HEK293 (cell line): ENCODE results near the gene RBFOX1.

Experiments
- CTCF ChIA-PET: fragments of 350-600 bp; formaldehyde crosslinking; extraction: SDS; loops from one replicate; lab custom pipeline; 2021; ENCODE audit warnings: antibody characterized with exemption; lab: Yijun Ruan, JAX
- POLR2A ChIA-PET: fragments of 300-600 bp; formaldehyde crosslinking; extraction: SDS; loops from one replicate; lab custom pipeline; 2020; ENCODE audit warnings: antibody characterized with exemption, inconsistent platforms; lab: Yijun Ruan, JAX
- H3K27ac ChIP-seq: fragments of 200-500 bp; sonication (Bioruptor generic); 2 replicates; pipeline ENCODE4 v1.5.1; 2014; ENCODE audit warnings: low read depth, low read length, control low read depth, inconsistent platforms; ENCODE audit errors: extremely low read depth
- H3K36me3 ChIP-seq, 2 experiments: fragments of 200-500 bp in 1 of 2; sonication (Bioruptor generic) in 1 of 2; 1 replicate in 1 of 2; 2 replicates in 1 of 2; pipeline ENCODE4 v1.5.1; 2014 to 2017; ENCODE audit warnings: inconsistent platforms in 2 of 2, low read length in 2 of 2; ENCODE audit not compliant: control insufficient read depth in 2 of 2, insufficient read depth in 1 of 2
- H3K4me1 ChIP-seq: fragments of 200-500 bp; sonication (Bioruptor generic); 2 replicates; pipeline ENCODE4 v1.5.1; 2014; ENCODE audit warnings: mild to moderate bottlenecking, low read length, inconsistent platforms; ENCODE audit not compliant: control insufficient read depth, insufficient read depth
- H3K4me3 ChIP-seq: 2 replicates; pipeline ENCODE4 v1.5.1; 2011; ENCODE audit warnings: low read depth, mild to moderate bottlenecking, control low read depth, low read length, moderate library complexity
- H3K9me3 ChIP-seq: fragments of 200-500 bp; sonication (Bioruptor generic); 2 replicates; pipeline ENCODE4 v1.5.1; 2014; ENCODE audit warnings: low read depth, low read length, inconsistent platforms; ENCODE audit not compliant: control insufficient read depth, insufficient read depth
- FEZF1 ChIP-seq: fragments of 450-650 bp; formaldehyde crosslinking; IDR thresholded peaks from 2 replicates; pipeline ENCODE4 v1.5.1; 2016; ENCODE audit warnings: missing biosample characterization, missing genetic modification characterization
- KLF7 ChIP-seq: fragments of 450-650 bp; formaldehyde crosslinking; IDR thresholded peaks from 2 replicates; pipeline ENCODE4 v1.5.1; 2016; ENCODE audit warnings: missing biosample characterization, missing genetic modification characterization, borderline replicate concordance
- PRDM1 ChIP-seq: fragments of 450-650 bp; formaldehyde crosslinking; IDR thresholded peaks from 2 replicates; pipeline ENCODE4; 2016; ENCODE audit warnings: missing biosample characterization, missing genetic modification characterization
- ZNF169 ChIP-seq: fragments of 450-650 bp; formaldehyde crosslinking; IDR thresholded peaks from 2 replicates; pipeline ENCODE4 v1.5.1; 2016; ENCODE audit warnings: missing biosample characterization, missing genetic modification characterization
- ZNF324 ChIP-seq: fragments of 450-650 bp; formaldehyde crosslinking; IDR thresholded peaks from 2 replicates; pipeline ENCODE4 v1.5.1; 2016; ENCODE audit warnings: missing biosample characterization, missing genetic modification characterization
- ZNF37A ChIP-seq: fragments of 450-650 bp; IDR thresholded peaks from 2 replicates; pipeline ENCODE4 v1.5.1; 2018; ENCODE audit warnings: missing biosample characterization, missing genetic modification characterization
- ZNF433 ChIP-seq: fragments of 450-650 bp; formaldehyde crosslinking; IDR thresholded peaks from 2 replicates; pipeline ENCODE4 v1.5.1; 2016; ENCODE audit warnings: missing biosample characterization, missing genetic modification characterization, low read depth
- ZNF473 ChIP-seq: fragments of 450-650 bp; formaldehyde crosslinking; IDR thresholded peaks from 2 replicates; pipeline ENCODE4 v1.5.1; 2017; ENCODE audit warnings: missing biosample characterization, missing genetic modification characterization
- ZNF48 ChIP-seq: fragments of 450-650 bp; formaldehyde crosslinking; IDR thresholded peaks from 2 replicates; pipeline ENCODE4 v1.5.1; 2016; ENCODE audit warnings: missing biosample characterization, missing genetic modification characterization
- ZNF561 ChIP-seq: fragments of 450-650 bp; IDR thresholded peaks from 2 replicates; pipeline ENCODE4 v1.5.1; 2018; ENCODE audit warnings: missing biosample characterization, missing genetic modification characterization, borderline replicate concordance
- ZNF768 ChIP-seq: fragments of 450-650 bp; formaldehyde crosslinking; IDR thresholded peaks from 2 replicates; pipeline ENCODE4 v1.5.1; 2018; ENCODE audit warnings: missing biosample characterization, mild to moderate bottlenecking, missing genetic modification characterization
- ZNF843 ChIP-seq: fragments of 450-650 bp; formaldehyde crosslinking; IDR thresholded peaks from 2 replicates; pipeline ENCODE4 v1.5.1; 2016; ENCODE audit warnings: missing biosample characterization, missing genetic modification characterization
- ZXDB ChIP-seq: fragments of 450-650 bp; formaldehyde crosslinking; IDR thresholded peaks from 2 replicates; pipeline ENCODE4 v1.5.1; 2016; ENCODE audit warnings: missing biosample characterization, missing genetic modification characterization
- TF ChIP-seq, protein P1 (sequence below): fragments of 450-650 bp; formaldehyde crosslinking; IDR thresholded peaks from 2 replicates; pipeline ENCODE4 v1.5.1; 2017; ENCODE audit warnings: missing biosample characterization, mild to moderate bottlenecking, missing genetic modification characterization, moderate library complexity
- TF ChIP-seq, protein P2 (sequence below): sonication (generic); formaldehyde crosslinking; IDR thresholded peaks from 2 replicates; pipeline ENCODE4 v1.8.1; 2022; ENCODE audit warnings: mild to moderate bottlenecking, moderate library complexity, missing genetic modification reagents
- TF ChIP-seq, protein P3 (sequence below): fragments of 450-650 bp; formaldehyde crosslinking; IDR thresholded peaks from 2 replicates; pipeline ENCODE4 v1.5.1; 2016; ENCODE audit warnings: missing biosample characterization, missing genetic modification characterization
- TF ChIP-seq, protein P4 (sequence below): fragments of 450-650 bp; formaldehyde crosslinking; IDR thresholded peaks from 2 replicates; pipeline ENCODE4 v1.5.1; 2016; ENCODE audit warnings: missing biosample characterization, missing genetic modification characterization, borderline replicate concordance

RBFOX1 gene

DNA sequence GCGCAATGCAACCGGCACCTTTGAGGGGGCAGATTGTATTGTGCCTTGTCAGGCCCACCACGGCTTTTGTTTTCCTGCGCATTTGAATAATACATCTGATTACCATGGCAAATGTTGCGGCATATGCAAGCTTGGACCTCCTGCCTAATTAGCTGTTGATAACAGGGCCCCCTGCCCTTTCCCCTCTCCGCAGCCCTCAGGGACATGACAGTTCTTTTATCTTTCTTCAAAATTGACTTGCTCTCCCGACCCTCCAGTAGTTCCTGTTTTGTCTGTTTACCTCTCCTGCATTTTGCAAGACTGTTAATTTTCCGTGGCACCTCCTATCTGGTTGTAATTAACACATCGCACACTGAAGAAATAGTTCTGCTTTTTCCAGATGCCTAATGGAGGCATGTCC lies 86.8 kb downstream of the RBFOX1 start:
- ChIA-PET CTCF (no interaction called here), POLR2A (no interaction called here)
- Histone ChIP-seq H3K4me1 (no peaks in the 10 kb centered on the region), H3K4me3 (no peak overlapping the region), H3K9me3 (no peaks in the 10 kb centered on the region), H3K27ac (no peak overlapping the region), H3K36me3 (no peaks in the 10 kb centered on the region)
- TF ChIP-seq, protein P1, sequence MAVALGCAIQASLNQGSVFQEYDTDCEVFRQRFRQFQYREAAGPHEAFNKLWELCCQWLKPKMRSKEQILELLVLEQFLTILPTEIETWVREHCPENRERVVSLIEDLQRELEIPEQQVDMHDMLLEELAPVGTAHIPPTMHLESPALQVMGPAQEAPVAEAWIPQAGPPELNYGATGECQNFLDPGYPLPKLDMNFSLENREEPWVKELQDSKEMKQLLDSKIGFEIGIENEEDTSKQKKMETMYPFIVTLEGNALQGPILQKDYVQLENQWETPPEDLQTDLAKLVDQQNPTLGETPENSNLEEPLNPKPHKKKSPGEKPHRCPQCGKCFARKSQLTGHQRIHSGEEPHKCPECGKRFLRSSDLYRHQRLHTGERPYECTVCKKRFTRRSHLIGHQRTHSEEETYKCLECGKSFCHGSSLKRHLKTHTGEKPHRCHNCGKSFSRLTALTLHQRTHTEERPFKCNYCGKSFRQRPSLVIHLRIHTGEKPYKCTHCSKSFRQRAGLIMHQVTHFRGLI (tag by site-specific recombination): no peak
- no peak for TF ChIP-seq ZNF473 (tag by site-specific recombination)
- TF ChIP-seq ZNF324 (tag by site-specific recombination): no peak
- TF ChIP-seq PRDM1 (tag by site-specific recombination): no peak
- no peak for TF ChIP-seq KLF7 (tag by site-specific recombination)
- TF ChIP-seq ZNF48 (tag by site-specific recombination): no peak

DNA sequence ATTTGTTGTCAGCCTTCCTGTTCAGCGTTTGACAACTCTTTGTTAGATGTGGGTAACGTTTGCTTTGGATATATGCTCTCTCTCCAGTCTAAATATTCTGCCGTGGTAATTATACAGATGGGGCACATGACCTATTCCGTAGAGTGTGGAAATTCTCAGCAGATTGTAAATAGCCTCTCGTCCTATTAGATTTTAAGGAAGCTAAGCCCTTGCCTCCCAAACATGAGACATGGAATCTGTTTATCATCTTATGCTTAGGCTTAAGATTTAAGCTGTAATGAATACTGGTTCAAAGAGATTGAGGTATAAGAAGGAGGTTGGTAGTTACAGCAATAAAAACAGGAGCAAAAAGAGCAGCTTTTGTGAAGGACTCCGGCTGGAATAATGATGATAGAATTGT lies 87.4 kb downstream of the RBFOX1 start:
- TF ChIP-seq ZNF433 (tag by site-specific recombination) (no peak), ZXDB (no peak), FEZF1 (tag by site-specific recombination) (no peak), ZNF169 (tag by site-specific recombination) (no peak), ZNF561 (tag by site-specific recombination) (no peak), ZNF843 (tag by site-specific recombination) (no peak), ZNF768 (no peak), ZNF37A (tag by site-specific recombination) (no peak)
- TF ChIP-seq, protein P2, sequence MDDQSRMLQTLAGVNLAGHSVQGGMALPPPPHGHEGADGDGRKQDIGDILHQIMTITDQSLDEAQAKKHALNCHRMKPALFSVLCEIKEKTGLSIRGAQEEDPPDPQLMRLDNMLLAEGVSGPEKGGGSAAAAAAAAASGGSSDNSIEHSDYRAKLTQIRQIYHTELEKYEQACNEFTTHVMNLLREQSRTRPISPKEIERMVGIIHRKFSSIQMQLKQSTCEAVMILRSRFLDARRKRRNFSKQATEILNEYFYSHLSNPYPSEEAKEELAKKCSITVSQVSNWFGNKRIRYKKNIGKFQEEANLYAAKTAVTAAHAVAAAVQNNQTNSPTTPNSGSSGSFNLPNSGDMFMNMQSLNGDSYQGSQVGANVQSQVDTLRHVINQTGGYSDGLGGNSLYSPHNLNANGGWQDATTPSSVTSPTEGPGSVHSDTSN (CRISPR knock-in tag): no peak
- TF ChIP-seq, protein P3, sequence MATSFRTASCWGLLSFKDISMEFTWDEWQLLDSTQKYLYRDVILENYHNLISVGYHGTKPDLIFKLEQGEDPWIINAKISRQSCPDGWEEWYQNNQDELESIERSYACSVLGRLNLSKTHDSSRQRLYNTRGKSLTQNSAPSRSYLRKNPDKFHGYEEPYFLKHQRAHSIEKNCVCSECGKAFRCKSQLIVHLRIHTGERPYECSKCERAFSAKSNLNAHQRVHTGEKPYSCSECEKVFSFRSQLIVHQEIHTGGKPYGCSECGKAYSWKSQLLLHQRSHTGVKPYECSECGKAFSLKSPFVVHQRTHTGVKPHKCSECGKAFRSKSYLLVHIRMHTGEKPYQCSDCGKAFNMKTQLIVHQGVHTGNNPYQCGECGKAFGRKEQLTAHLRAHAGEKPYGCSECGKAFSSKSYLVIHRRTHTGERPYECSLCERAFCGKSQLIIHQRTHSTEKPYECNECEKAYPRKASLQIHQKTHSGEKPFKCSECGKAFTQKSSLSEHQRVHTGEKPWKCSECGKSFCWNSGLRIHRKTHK: no peak
- TF ChIP-seq, protein P4, sequence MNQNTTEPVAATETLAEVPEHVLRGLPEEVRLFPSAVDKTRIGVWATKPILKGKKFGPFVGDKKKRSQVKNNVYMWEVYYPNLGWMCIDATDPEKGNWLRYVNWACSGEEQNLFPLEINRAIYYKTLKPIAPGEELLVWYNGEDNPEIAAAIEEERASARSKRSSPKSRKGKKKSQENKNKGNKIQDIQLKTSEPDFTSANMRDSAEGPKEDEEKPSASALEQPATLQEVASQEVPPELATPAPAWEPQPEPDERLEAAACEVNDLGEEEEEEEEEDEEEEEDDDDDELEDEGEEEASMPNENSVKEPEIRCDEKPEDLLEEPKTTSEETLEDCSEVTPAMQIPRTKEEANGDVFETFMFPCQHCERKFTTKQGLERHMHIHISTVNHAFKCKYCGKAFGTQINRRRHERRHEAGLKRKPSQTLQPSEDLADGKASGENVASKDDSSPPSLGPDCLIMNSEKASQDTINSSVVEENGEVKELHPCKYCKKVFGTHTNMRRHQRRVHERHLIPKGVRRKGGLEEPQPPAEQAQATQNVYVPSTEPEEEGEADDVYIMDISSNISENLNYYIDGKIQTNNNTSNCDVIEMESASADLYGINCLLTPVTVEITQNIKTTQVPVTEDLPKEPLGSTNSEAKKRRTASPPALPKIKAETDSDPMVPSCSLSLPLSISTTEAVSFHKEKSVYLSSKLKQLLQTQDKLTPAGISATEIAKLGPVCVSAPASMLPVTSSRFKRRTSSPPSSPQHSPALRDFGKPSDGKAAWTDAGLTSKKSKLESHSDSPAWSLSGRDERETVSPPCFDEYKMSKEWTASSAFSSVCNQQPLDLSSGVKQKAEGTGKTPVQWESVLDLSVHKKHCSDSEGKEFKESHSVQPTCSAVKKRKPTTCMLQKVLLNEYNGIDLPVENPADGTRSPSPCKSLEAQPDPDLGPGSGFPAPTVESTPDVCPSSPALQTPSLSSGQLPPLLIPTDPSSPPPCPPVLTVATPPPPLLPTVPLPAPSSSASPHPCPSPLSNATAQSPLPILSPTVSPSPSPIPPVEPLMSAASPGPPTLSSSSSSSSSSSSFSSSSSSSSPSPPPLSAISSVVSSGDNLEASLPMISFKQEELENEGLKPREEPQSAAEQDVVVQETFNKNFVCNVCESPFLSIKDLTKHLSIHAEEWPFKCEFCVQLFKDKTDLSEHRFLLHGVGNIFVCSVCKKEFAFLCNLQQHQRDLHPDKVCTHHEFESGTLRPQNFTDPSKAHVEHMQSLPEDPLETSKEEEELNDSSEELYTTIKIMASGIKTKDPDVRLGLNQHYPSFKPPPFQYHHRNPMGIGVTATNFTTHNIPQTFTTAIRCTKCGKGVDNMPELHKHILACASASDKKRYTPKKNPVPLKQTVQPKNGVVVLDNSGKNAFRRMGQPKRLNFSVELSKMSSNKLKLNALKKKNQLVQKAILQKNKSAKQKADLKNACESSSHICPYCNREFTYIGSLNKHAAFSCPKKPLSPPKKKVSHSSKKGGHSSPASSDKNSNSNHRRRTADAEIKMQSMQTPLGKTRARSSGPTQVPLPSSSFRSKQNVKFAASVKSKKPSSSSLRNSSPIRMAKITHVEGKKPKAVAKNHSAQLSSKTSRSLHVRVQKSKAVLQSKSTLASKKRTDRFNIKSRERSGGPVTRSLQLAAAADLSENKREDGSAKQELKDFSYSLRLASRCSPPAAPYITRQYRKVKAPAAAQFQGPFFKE (tag by site-specific recombination): no peak
- no peaks in the 10 kb centered on the region for H3K4me1 ChIP-seq
- H3K36me3 ChIP-seq: no peaks in the 10 kb centered on the region
- H3K9me3 ChIP-seq: no peaks in the 10 kb centered on the region
- H3K27ac ChIP-seq: no peak overlapping the region
- ChIA-PET CTCF (no interaction called here), POLR2A (no interaction called here)
- no peak overlapping the region for H3K4me3 ChIP-seq
